ENCODE measurements around the gene MNAT1. TPM values are rescaled to one million over a fixed set of nuclear protein-coding genes. Genes with fewer than 3 reads are reported as not detected.

Gene MNAT1
- polyA plus RNA-seq, 2 of the 4 experiments (the other 2 are of a cell fraction): 42.7 to 78.1 TPM

DNA sequence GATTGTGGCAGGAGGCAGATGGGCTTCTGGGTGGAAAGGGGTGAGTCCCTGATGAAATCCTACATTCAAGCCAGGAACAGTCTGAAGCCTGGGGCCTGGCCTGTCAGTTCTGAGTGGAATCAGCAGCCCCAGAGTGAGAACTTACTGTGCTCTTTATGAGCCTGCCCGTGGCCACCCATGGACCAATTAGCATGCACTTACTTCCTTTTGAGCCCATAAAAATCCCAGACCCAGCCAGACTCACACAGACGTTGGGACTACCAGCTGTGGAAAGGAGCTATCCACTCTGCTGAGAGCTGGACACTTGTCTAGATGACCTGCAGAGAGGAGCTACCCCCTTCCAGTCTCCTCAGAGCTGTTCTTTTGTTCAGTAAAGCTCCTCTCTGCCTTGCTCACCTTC, 104.5 kb downstream of the MNAT1 start:
- peaks cover 8% of the 10 kb centered on the region; the same call in 1 of the 3 replicates for H3K9me3 ChIP-seq
- TF ChIP-seq KDM5A (IDR thresholded peaks at IDR 0.05) (no peak), RFX5 (IDR thresholded peaks at IDR 0.05) (no peak), EHMT2 (IDR thresholded peaks at IDR 0.05; ENCODE audit: low read depth) (no peak), JUN (IDR thresholded peaks at IDR 0.05) (no peak), ZFP36 (IDR thresholded peaks at IDR 0.05; ENCODE audit: borderline replicate concordance, partially characterized antibody) (no peak), PHF8 (IDR thresholded peaks at IDR 0.05; ENCODE audit: borderline replicate concordance, low read depth) (no peak), EHF (CRISPR knock-in tag; IDR thresholded peaks at IDR 0.05) (no peak), FOSL2 (IDR thresholded peaks at IDR 0.05) (no peak), FOSL2 (CRISPR knock-in tag; IDR thresholded peaks at IDR 0.05) (no peak), FOSB (CRISPR knock-in tag; IDR thresholded peaks at IDR 0.05) (no peak), EP300 (IDR thresholded peaks at IDR 0.05) (no peak), NFE2L2 (conservative IDR thresholded peaks at IDR 0.05; ENCODE audit: low read length) (no peak), HOXB13 (CRISPR knock-in tag; IDR thresholded peaks at IDR 0.05; ENCODE audit: low read depth) (no peak), CHD2 (IDR thresholded peaks at IDR 0.05; ENCODE audit: low read length, partially characterized antibody) (no peak), CEBPB (IDR thresholded peaks at IDR 0.05) (no peak), CBX8 (IDR thresholded peaks at IDR 0.05) (no peak), ZC3H11A (IDR thresholded peaks at IDR 0.05) (no peak), TFCP2L1 (CRISPR knock-in tag; IDR thresholded peaks at IDR 0.05) (no peak)
- CTCF ChIA-PET: interaction anchor here (1.1 kb wide), 1 partner anchor 16 kb away, joined by 3 read pairs; no protein-coding TSS in a partner anchor
- no peak for ATAC-seq
- H3K27ac ChIP-seq: no peak overlapping the region
- no peaks in the 10 kb centered on the region for H3K4me1 ChIP-seq
- H3K4me3 ChIP-seq: no peak overlapping the region
- no peak for FAIRE-seq
- DNase-seq (ENCODE audit: low read depth in 1 of 2, low spot score in 1 of 2): no peak
- WGBS (ENCODE audit: missing lambda C conversion rate): 67% methylated on average over 2 of the region's 2 CpGs
- no peak overlapping the region for H3K4me2 ChIP-seq
- POLR2A ChIA-PET: no interaction called here

DNA sequence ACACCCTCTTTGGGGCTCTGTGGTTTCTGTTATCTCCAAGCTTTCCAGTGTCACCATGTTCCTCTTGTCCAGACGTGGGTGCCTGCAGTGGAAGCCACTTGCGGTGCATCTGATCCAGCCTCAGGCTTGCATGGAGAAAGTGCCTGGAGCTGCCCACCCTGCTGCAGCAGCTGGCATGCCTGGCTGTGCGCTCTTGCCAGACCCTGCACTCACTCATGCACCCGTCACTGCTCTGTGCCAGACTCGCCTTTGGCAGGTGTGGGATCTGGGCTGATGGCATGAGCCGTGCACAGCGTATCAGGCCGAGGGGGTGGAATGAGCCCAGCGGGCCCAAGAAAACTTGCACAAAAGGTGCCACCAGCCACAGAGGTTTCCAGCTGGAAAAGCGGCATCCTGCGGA, 105.1 kb downstream of the MNAT1 start:
- CTCF ChIA-PET: interaction anchor here (1.1 kb wide), 1 partner anchor 15 kb away, joined by 3 read pairs; no protein-coding TSS in a partner anchor
- WGBS (ENCODE audit: missing lambda C conversion rate): 90% methylated on average over 11 of the region's 11 CpGs
- FAIRE-seq (no peak), ATAC-seq (no peak), DNase-seq (ENCODE audit: low read depth in 1 of 2, low spot score in 1 of 2) (no peak)
- no peak overlapping the region for H3K27ac ChIP-seq
- no peaks in the 10 kb centered on the region for H3K4me1 ChIP-seq
- POLR2A ChIA-PET: no interaction called here
- no peak overlapping the region for H3K4me3 ChIP-seq
- TF ChIP-seq RAD21 (conservative IDR thresholded peaks at IDR 0.05 in 1 of 2, IDR thresholded peaks at IDR 0.05 in 1 of 2) (no peak), BHLHE40 (IDR thresholded peaks at IDR 0.05; ENCODE audit: low read depth, low read length) (no peak), NFE2L2 (conservative IDR thresholded peaks at IDR 0.05; ENCODE audit: low read length) (no peak), PHF8 (IDR thresholded peaks at IDR 0.05; ENCODE audit: borderline replicate concordance, low read depth) (no peak), BCL3 (IDR thresholded peaks at IDR 0.05) (no peak), POLR2A (IDR thresholded peaks at IDR 0.05; ENCODE audit: low read length) (no peak), CHD4 (IDR thresholded peaks at IDR 0.05; ENCODE audit: borderline replicate concordance) (no peak), RCOR1 (IDR thresholded peaks at IDR 0.05; ENCODE audit: low read depth, low read length) (no peak), KDM1A (IDR thresholded peaks at IDR 0.05; ENCODE audit: low read depth) (no peak), CBX8 (IDR thresholded peaks at IDR 0.05) (no peak)
- peaks cover 8% of the 10 kb centered on the region; the same call in 1 of the 3 replicates for H3K9me3 ChIP-seq
- no peak overlapping the region for H3K4me2 ChIP-seq

GRCh38 chr14:60840313-60840712, 105.8 kb downstream of the MNAT1 start:
- FAIRE-seq (no peak), ATAC-seq (no peak), DNase-seq (ENCODE audit: low read depth in 1 of 2, low spot score in 1 of 2) (no peak)
- ChIA-PET POLR2A (no interaction called here), CTCF (interaction anchor here (1.1 kb wide), 1 partner anchor 15 kb away, joined by 3 read pairs; no protein-coding TSS in a partner anchor)
- Histone ChIP-seq H3K4me2 (no peak overlapping the region), H3K4me1 (no peaks in the 10 kb centered on the region), H3K4me3 (no peak overlapping the region), H3K9me3 (peaks cover 8% of the 10 kb centered on the region; the same call in 1 of the 3 replicates), H3K27ac (no peak overlapping the region)
- TF ChIP-seq RARB (CRISPR knock-in tag; IDR thresholded peaks at IDR 0.05): no peak
- 92% methylated on average over 1 of the region's 1 CpG for WGBS (ENCODE audit: missing lambda C conversion rate)

All from A549 (cell line).